Measurements from ENCODE around the gene FAM221A. TPM values are rescaled to one million over a fixed set of nuclear protein-coding genes. Genes with fewer than 3 reads are reported as not detected.

FAM221A gene
- total RNA-seq, 2 experiments from 2014 or later, result 7.3 to 9.2 TPM

- Histone ChIP-seq H3K9me2 (ENCODE audit: insufficient read depth, low read length) (no peaks in the 10 kb centered on the region), H3K4me1 (ENCODE audit: insufficient read depth, low read length, poor library complexity, severe bottlenecking) (no peaks in the 10 kb centered on the region), H4K20me1 (ENCODE audit: insufficient read depth, low read length) (no peaks in the 10 kb centered on the region), H3K9me3 (ENCODE audit: low read length) (no peaks in the 10 kb centered on the region), H2AFZ (ENCODE audit: low read length) (no peak overlapping the region), H3K4me2 (ENCODE audit: low read length) (no peak overlapping the region), H3K79me2 (ENCODE audit: insufficient read depth, low read depth, low read length) (no peaks in the 10 kb centered on the region), H3K36me3 (ENCODE audit: insufficient read depth, low read length) (peaks cover 5% of the 10 kb centered on the region; the same call in 1 of the 2 replicates), H3K27ac (ENCODE audit: low read depth, low read length, poor library complexity, severe bottlenecking) (no peak overlapping the region), H3K4me3 (ENCODE audit: low read depth, low read length, poor library complexity, severe bottlenecking) (no peak overlapping the region)
- ChIA-PET POLR2A (interaction anchor here (0.6 to 1.6 kb wide), 5 partner anchors 10 to 114 kb away, joined by 3 to 5 read pairs (median 4); no protein-coding TSS in a partner anchor), CTCF (ENCODE audit: unreplicated experiment) (no interaction called here)
- no peak for DNase-seq (ENCODE audit: low spot score)
- BruUV-seq (replicated peaks), result no TSS peak
- intact Hi-C loops (cut with micrococcal nuclease; ENCODE audit: unreplicated experiment), result no loop called here
- TF ChIP-seq CTCF (conservative IDR thresholded peaks at IDR 0.05; ENCODE audit: low read length) (no peak), EZH2phosphoT487 (IDR thresholded peaks at IDR 0.05; ENCODE audit: borderline replicate concordance, low read depth, low read length) (no peak)
Observed at GRCh38 chr7:23698822-23699221, 18.8 kb downstream of the FAM221A start.

GRCh38 chr7:23700046-23700445 lies 20.0 kb downstream of the FAM221A start:
- Histone ChIP-seq H3K79me2 (ENCODE audit: insufficient read depth, low read depth, low read length) (no peaks in the 10 kb centered on the region), H3K36me3 (ENCODE audit: insufficient read depth, low read length) (no peaks in the 10 kb centered on the region), H4K20me1 (ENCODE audit: insufficient read depth, low read length) (no peaks in the 10 kb centered on the region), H3K4me1 (ENCODE audit: insufficient read depth, low read length, poor library complexity, severe bottlenecking) (no peaks in the 10 kb centered on the region), H3K4me3 (ENCODE audit: low read depth, low read length, poor library complexity, severe bottlenecking) (no peak overlapping the region), H3K9me2 (ENCODE audit: insufficient read depth, low read length) (no peaks in the 10 kb centered on the region), H3K4me2 (ENCODE audit: low read length) (no peak overlapping the region), H2AFZ (ENCODE audit: low read length) (no peak overlapping the region), H3K9me3 (ENCODE audit: low read length) (no peaks in the 10 kb centered on the region), H3K27ac (ENCODE audit: low read depth, low read length, poor library complexity, severe bottlenecking) (no peak overlapping the region)
- TF ChIP-seq CTCF (conservative IDR thresholded peaks at IDR 0.05; ENCODE audit: low read length), result no peak
- TF ChIP-seq EZH2phosphoT487 (IDR thresholded peaks at IDR 0.05; ENCODE audit: borderline replicate concordance, low read depth, low read length), result no peak
- intact Hi-C loops (cut with micrococcal nuclease; ENCODE audit: unreplicated experiment), result no loop called here
- no peak for DNase-seq (ENCODE audit: low spot score)
- BruUV-seq (replicated peaks), result no TSS peak
- POLR2A ChIA-PET, result no interaction called here
- CTCF ChIA-PET (ENCODE audit: unreplicated experiment), result interaction anchor here (0.6 kb wide), 1 partner anchor 123 kb away, joined by 3 read pairs; no protein-coding TSS in a partner anchor

- intact Hi-C loops (cut with micrococcal nuclease; ENCODE audit: unreplicated experiment), result no loop called here
- POLR2A ChIA-PET, result interaction anchor here (0.6 to 1.5 kb wide), 3 partner anchors 10 to 438 kb away, joined by 3 to 5 read pairs (median 4); no protein-coding TSS in a partner anchor
- TF ChIP-seq CTCF (conservative IDR thresholded peaks at IDR 0.05; ENCODE audit: low read length) (no peak), EZH2phosphoT487 (IDR thresholded peaks at IDR 0.05; ENCODE audit: borderline replicate concordance, low read depth, low read length) (no peak)
Observed at GRCh38 chr7:23709081-23709750, 29.2 kb downstream of the FAM221A start.

More at GRCh38 chr7:23709081-23709750, 29.2 kb downstream of the FAM221A start:
- H3K9me2 ChIP-seq (ENCODE audit: insufficient read depth, low read length), result no peaks in the 10 kb centered on the region
- H3K27ac ChIP-seq (ENCODE audit: low read depth, low read length, poor library complexity, severe bottlenecking), result no peak overlapping the region
- no peaks in the 10 kb centered on the region for H3K36me3 ChIP-seq (ENCODE audit: insufficient read depth, low read length)
- H2AFZ ChIP-seq (ENCODE audit: low read length), result no peak overlapping the region
- H3K4me1 ChIP-seq (ENCODE audit: insufficient read depth, low read length, poor library complexity, severe bottlenecking), result no peaks in the 10 kb centered on the region
- BruUV-seq (replicated peaks), result no TSS peak
- H3K79me2 ChIP-seq (ENCODE audit: insufficient read depth, low read depth, low read length), result no peaks in the 10 kb centered on the region
- CTCF ChIA-PET (ENCODE audit: unreplicated experiment), result no interaction called here
- H3K4me3 ChIP-seq (ENCODE audit: low read depth, low read length, poor library complexity, severe bottlenecking), result no peak overlapping the region
- DNase-seq (ENCODE audit: low spot score), result no peak
- H4K20me1 ChIP-seq (ENCODE audit: insufficient read depth, low read length), result no peaks in the 10 kb centered on the region
- H3K9me3 ChIP-seq (ENCODE audit: low read length), result peaks cover 7% of the 10 kb centered on the region; the same call in 1 of the 2 replicates
- no peak overlapping the region for H3K4me2 ChIP-seq (ENCODE audit: low read length)
